Ovary (tissue), 3 donors: ENCODE results near the gene GJB5.

ENCODE experiments used
- CTCF ChIP-seq, 3 donors: fragments of 450-650 bp in 2 of 3; fragments of 200-600 bp in 1 of 3; IDR thresholded peaks; one replicate each; pipeline versions ENCODE4 v1.5.1 to v1.8.0; 2016 to 2022; ENCODE audit warnings: antibody characterized with exemption in 3 of 3, mild to moderate bottlenecking in 1 of 3
- EP300 ChIP-seq: sonication (generic); formaldehyde crosslinking; IDR thresholded peaks from one replicate; pipeline ENCODE4 v1.6.1; 2017; ENCODE audit warnings: antibody characterized with exemption
- POLR2A ChIP-seq: fragments of 450-650 bp; IDR thresholded peaks from one replicate; pipeline ENCODE4 v1.6.1; 2017; ENCODE audit warnings: antibody characterized with exemption, mild to moderate bottlenecking, moderate library complexity
- donor health status: DM: no; HTN: no; CAD: no.

DNA sequence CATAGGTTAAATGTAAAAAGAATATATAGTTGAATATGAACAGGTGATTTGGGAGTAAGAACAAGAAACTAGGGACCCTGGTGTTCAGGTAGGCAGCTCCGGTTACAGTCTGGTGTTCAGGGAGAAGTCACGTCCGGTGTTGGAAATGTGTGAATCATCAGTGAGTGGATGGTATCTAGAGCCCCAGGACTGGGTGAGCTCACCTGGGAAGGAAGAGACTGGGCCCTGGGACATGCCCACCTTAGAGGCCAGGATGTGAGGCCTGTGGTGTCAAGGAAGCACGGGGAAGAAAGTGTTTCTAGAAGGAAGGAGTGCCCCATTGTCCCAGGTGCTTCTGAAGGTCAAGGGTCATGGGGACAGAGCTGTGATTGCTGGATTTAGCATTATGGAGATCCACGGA, 24.7 kb downstream of the GJB5 start:
- TF ChIP-seq CTCF (IDR thresholded peaks at IDR 0.05) (no peak), POLR2A (no peak), EP300 (no peak)
